Cerebellar nuclear complex (tissue), 1 donor: ENCODE data around the gene KCNH1.

Source experiments
- DNase-seq, 2 experiments: peaks; one replicate each; lab custom pipeline; 2025; lab: John Stamatoyannopoulos, UW

KCNH1 gene

DNA sequence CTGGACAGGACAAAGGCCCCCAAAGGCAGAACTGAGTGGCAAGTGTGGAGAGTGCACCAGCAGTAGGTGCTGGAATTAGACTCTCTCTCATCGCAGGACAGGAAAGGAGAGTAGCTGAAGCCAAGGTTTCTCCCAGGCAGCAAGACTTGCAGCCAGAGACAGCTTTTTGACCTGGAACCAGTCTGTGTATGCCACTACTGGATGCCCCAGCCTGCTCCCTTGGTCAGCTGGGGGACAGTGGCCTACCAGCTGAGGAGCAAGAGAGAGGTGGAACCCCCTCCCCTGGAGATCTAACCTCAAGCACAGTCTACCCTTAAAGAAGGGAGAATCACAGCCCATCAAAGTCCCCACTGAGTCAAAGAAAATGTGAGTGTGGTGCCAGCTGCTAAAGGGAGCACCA is 375.7 kb downstream of the KCNH1 start:
- DNase-seq, result no peak

- DNase-seq, result no peak
These were observed 376.3 kb downstream of the KCNH1 start for GRCh38 chr1:210757677-210758076.

DNA sequence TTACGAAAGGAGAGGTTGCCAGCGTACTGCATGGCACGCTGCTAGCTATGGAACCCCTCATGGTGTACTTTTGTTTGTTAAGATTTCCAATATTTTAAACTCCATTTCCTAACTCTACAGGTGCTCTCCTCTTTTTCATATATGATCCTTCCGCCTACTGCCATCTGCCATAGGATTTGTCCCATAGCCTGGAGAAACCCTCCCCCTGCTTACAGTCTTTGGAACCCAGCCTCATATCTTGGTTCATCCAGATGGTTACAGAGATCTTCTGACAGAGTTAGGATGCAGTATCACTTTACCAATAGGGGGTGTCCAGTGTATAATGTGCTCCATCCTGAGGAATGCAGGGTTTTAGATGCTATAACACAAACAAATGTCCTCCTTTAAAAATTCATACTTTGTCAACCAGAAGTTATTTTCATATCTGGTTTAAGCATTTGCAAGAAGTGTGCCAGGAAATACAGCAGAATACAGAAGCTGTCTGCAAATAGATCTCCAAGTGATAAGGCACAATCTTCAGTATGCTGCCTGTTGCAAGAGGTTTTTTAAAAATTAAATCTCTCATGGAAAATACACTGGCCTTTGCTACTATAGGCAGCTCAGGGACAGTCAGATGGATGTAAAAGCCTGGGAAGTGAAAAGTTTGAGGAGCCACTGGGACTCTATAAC is 377.8 kb downstream of the KCNH1 start:
- no peak for DNase-seq

- peak; percentile 42 to 83 for DNase-seq
These were observed 378.9 kb downstream of the KCNH1 start for GRCh38 chr1:210754878-210755665.

DNA sequence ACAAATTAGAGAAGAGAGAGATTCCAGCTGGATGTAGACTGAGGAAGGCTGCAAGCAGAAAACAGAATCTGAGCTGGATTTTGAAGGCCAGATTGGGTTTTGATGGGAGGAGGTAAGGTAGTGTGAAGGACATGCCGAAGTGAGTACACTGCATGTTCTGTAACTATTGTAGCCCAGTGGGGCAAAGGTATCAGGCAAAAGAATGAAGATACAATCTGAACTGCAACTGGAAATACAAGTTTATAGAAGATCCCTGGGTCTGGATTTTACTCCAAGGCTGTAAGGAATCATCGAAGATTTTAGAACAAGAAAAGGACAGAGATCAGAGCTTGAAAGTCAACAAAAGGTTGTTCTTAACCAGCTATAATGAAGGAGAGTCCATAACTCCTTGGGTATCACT is 382.0 kb downstream of the KCNH1 start:
- DNase-seq, result no peak

DNA sequence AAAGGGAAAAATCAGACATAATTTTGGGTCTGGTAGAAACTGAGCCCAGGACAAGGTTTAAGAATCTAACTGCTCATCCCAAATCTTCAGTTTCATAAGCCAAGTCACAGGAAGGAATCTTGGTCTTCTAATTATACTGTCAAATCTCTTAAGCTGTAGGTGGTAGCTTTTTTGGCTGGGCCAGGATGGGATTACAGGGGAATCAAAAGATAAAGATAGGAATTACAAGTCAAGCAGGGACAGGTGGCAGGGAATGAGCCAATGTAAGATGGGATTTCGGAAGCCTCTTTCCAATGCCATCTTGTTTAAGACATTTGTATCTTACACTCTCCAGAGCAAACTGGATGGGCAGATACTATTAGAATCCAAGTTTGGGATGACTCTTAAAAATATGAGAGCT is 383.5 kb downstream of the KCNH1 start:
- no peak for DNase-seq

DNA sequence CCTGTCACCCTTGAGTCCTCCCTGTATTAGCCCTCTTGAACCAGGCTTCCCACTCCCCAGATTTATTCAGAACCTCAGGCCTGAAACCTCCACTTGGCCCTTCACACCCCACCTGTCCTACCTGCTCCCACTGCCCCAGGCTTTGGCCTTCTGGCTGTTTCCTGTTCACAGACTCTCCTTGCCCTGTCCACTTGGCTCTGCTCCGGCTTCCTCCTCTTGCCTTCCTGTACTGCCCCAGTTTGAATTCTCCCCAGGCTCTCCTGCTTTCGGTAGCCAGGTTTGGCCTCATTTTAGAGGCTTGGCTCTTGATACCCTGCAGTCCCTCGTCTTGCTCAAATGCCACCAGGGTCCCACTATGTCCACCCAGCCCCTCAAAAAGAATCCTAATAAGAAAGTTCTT is 385.2 kb downstream of the KCNH1 start:
- peak; percentile 11 to 26 for DNase-seq

GRCh38 chr1:210747890-210748289 is 386.1 kb downstream of the KCNH1 start:
- DNase-seq, result no peak

DNA sequence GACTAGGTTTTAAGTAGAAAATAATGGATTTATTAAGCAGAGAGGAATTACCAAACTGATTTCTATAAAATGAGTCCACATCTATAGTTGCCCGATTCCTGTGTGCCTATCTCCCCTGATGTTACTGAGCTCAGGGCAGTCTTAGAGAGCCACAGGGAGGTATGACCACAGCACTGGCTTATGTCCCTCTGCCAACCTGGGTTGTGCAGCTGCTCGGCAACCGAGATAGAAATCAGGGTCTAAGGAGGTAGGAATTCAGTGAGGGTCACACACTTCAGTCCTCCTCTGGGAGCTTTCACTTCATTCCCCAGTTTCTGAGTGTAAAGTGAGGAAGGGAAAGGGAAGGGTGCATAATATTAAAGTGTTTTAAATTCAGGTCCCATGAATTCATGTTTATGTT is 386.8 kb downstream of the KCNH1 start:
- DNase-seq, result no peak

DNA sequence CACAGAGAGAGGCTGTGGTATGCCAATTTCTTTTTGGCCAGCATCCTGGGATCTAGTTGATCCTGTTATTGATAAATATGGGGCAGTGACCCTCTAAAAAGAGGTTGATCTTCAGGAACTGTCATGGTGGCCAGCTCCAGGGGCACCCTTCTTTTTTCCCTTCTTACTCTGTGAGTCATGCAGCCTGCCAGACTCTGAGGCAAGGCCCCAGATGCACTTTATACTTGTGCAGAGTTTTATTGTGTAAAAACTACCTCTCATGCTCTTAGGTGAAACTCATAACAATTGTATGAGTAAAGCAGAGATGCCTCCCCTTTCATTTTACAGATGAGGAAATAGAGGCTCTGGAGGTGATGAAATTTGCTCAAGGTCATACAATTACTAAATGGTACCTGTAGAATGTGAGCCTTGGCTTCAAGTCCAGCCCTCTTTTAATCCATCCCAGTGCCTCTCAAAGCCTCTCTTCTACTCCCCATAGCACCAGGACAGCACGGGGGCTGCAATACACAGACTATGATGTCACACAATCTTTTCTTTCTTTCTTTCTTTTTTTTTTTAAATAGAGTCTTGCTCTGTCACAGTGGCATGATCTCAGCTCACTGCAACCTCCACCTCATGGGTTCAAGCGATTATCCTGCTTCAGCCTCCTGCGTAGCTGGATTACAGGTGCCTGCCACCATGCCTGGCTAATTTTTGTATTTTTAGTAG is 387.8 kb downstream of the KCNH1 start:
- DNase-seq, result no peak

DNA sequence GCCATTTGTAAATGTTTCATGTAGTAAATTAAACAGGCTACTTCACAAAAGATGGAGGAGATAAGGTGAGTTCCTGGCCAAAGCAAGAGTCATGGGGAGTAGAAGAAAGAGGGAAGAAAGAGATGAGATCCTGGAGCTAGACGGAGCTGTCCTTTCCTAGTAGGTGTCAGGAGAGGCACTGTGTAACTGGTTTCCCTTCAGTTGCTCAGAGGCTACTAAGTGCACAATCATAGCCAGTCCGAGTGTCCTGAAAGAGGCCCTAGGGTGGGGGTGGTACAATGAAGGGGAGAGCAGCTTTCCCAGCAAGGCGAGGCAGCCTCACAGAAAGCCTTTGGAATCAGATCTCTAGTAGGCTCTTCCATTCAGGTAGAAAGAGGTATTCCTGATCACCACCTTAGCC is 390.9 kb downstream of the KCNH1 start:
- no peak for DNase-seq

- DNase-seq, result no peak
These were observed 392.4 kb downstream of the KCNH1 start for GRCh38 chr1:210741564-210741963.

DNA sequence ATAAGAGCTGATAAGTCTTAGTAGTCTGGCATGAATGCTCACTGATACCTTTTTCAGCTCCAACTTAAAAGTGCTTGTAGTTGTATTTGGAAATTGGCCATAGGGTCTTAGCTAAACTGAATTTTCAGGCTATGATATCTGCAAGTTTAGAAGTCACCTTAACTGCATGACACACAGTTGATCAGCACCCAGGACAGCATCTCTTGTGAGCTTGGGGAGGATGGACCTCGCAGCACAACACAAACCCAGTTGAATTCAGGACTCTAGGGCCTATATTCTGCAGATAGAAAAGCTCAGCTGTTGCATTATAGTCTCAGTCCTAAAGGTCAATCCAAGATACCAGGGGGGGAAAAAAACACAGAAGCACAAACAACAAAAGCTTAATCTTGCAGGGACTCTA is 394.3 kb downstream of the KCNH1 start:
- no peak for DNase-seq

DNA sequence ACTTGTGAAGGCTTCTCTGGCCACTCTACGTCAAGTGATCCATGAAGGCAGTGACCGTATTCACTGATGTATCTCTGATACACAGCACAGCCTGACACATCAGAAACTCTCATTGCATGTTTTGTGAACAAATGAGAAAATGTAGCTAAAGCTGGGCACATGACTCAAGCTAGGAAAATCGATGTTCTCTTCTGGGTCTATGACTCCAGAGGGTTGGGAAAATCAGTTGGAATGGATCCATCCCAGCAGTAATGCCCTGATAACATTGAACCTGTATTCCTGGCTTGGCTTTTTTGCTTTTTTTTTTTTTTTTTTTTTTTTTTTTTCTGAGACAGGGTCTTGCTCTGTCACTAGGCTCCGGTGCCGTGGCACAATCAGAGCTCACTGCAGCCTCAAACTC is 395.7 kb downstream of the KCNH1 start:
- DNase-seq, result no peak

DNA sequence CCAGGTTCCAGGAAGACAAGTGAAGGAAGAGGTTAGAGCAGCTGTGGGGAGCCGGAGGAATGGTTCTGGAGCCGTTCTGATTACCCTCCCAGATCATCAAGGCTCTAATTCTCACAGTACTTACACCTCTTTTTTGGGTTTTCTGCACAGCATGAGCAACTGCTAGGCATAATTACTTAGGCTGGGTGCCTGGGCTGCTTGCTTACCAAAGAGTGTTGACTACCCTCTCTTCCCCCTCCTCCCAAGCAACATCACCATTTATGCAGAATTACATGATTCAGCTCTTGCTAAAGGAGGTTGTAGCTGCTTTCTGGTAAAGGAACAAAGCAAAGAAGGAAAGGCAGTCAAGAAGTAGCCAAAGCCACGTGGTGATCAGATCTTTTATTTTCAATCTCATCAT is 397.2 kb downstream of the KCNH1 start:
- DNase-seq, result peak in 1 of 2 experiments; percentile 33

DNA sequence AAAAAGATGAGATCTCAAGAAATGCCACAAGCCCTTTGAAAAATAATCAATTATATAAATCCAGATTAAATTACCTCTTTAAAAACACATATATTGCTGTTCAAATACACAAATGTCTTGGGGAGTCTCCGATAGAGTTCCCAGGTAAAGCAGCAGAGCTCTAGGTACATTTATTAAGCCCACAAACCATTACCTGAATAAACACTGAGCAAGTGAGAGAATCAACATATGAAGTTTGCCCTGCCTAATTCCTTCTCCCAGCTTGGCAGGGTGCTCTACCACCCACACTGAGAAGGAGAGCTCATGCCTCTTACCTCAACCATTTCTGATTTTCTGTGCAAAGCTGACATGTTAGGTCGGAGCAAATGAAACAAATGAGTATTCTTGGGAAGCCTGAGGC is 402.4 kb downstream of the KCNH1 start:
- no peak for DNase-seq

GRCh38 chr1:210731193-210731592 is 402.8 kb downstream of the KCNH1 start:
- no peak for DNase-seq

GRCh38 chr1:210730023-210730422 is 403.9 kb downstream of the KCNH1 start:
- no peak for DNase-seq

GRCh38 chr1:210728437-210729149 is 405.4 kb downstream of the KCNH1 start:
- no peak for DNase-seq

DNA sequence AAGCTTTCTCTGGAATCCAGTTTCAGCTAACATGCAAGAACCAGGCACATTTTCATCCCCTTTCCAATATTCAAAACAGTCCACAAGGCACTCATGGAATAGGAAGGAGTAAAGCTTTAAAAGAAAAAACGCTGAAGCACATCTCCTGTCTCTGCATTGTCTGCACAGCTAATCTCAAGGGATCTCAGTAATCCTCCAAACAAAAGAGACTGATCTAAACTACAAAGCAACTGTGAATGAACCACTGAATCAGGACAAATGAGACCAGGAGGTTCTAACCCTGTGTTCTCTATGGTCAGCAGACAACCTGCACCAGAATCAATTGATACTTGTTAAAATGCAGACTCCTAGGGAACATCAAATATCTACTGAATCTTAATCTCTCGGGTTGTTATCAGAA is 406.2 kb downstream of the KCNH1 start:
- DNase-seq, result no peak

GRCh38 chr1:210726621-210727020 is 407.3 kb downstream of the KCNH1 start:
- no peak for DNase-seq

DNA sequence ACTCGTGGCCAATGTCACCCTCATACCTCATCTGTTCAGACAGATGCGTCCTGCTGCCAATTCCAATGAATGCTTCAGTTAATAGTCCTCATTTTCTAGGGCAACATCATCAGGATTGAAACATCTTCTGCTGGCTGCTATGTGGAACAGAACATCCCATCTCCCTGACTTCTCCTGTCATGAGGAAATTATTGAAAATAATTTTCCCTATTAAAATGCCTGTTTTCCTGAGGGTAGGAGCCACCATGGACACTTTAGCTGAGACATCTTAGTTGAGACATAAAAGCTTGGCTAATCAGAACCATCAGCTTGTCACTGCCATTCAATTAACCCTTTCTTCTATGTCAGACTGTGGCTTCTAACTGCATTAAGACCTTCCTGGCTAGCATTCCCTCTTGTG is 409.2 kb downstream of the KCNH1 start:
- DNase-seq, result no peak
